OCI-LY7 (cell line): ENCODE measurements around the gene SATB2. TPM values are rescaled to one million over a fixed set of nuclear protein-coding genes. Genes with fewer than 3 reads are reported as not detected.

ENCODE experiments used
- BruUV-seq: library from RNA; stranded (reverse); fragments of 400-500 nt; replicated peaks from 2 replicates; lab custom pipeline; 2021; lab: Mats Ljungman, UMichigan
- CTCF ChIA-PET: fragments of 300-600 bp; sonication (Branson Sonifier 250); formaldehyde crosslinking; loops from one replicate; lab custom pipeline; 2022; ENCODE audit warnings: antibody characterized with exemption; ENCODE audit not compliant: unreplicated experiment; lab: Charles Lee
- POLR2A ChIA-PET: fragments of 300-600 bp; sonication (Branson Sonifier 250); formaldehyde crosslinking; loops from one replicate; lab custom pipeline; 2022; ENCODE audit warnings: antibody characterized with exemption; lab: Charles Lee
- DNase-seq: peaks from one replicate; pipeline ENCODE4 v3.0.0-alpha.2; 2015; ENCODE audit warnings: low spot score
- H2AFZ ChIP-seq: fragments of 200-600 bp; sonication (generic), shearing (Covaris generic); 2 replicates; pipeline ENCODE4 v1.6.1; 2014; ENCODE audit warnings: mild to moderate bottlenecking, antibody characterized with exemption, low read length, moderate library complexity
- H3K27ac ChIP-seq: fragments of 200-600 bp; sonication (generic); 2 replicates; pipeline ENCODE4 v1.5.1; 2014; ENCODE audit warnings: mixed run types, low read depth, mild to moderate bottlenecking, moderate library complexity, low read length, inconsistent platforms; ENCODE audit not compliant: poor library complexity, severe bottlenecking
- H3K36me3 ChIP-seq: fragments of 200-600 bp; sonication (generic); 2 replicates; pipeline ENCODE4 v1.6.1; 2014; ENCODE audit warnings: mild to moderate bottlenecking, antibody characterized with exemption, low read length, moderate library complexity, mixed read lengths; ENCODE audit not compliant: insufficient read depth
- H3K4me1 ChIP-seq: fragments of 200-600 bp; sonication (generic); 2 replicates; pipeline ENCODE4 v1.5.1; 2014; ENCODE audit warnings: mild to moderate bottlenecking, low read length; ENCODE audit not compliant: insufficient read depth, poor library complexity, severe bottlenecking
- H3K4me2 ChIP-seq: fragments of 200-600 bp; sonication (generic); 2 replicates; pipeline ENCODE4 v1.6.1; 2014; ENCODE audit warnings: mild to moderate bottlenecking, low read length
- H3K4me3 ChIP-seq: fragments of 200-600 bp; sonication (generic); 2 replicates; pipeline ENCODE4 v1.5.1; 2014; ENCODE audit warnings: mild to moderate bottlenecking, low read depth, low read length; ENCODE audit not compliant: poor library complexity, severe bottlenecking
- H3K79me2 ChIP-seq: fragments of 200-600 bp; sonication (generic); 2 replicates; pipeline ENCODE4 v1.6.1; 2016; ENCODE audit warnings: low read depth, mild to moderate bottlenecking, low read length, moderate library complexity, mixed read lengths; ENCODE audit not compliant: insufficient read depth
- H3K9me2 ChIP-seq: fragments of 200-600 bp; sonication (generic); 2 replicates; pipeline ENCODE4 v1.6.1; 2016; ENCODE audit warnings: mild to moderate bottlenecking, low read length, mixed read lengths; ENCODE audit not compliant: insufficient read depth
- H3K9me3 ChIP-seq: fragments of 200-600 bp; sonication (generic); 2 replicates; pipeline ENCODE4 v1.6.1; 2014; ENCODE audit warnings: mild to moderate bottlenecking, mixed run types, low read length, mixed read lengths
- H4K20me1 ChIP-seq: fragments of 200-600 bp; sonication (generic); 2 replicates; pipeline ENCODE4 v1.6.1; 2014; ENCODE audit warnings: mild to moderate bottlenecking, antibody characterized with exemption, low read length, moderate library complexity, mixed read lengths; ENCODE audit not compliant: insufficient read depth
- EZH2phosphoT487 ChIP-seq: fragments of 200-600 bp; sonication (generic); IDR thresholded peaks from 2 replicates; pipeline ENCODE4 v1.6.1; 2018; ENCODE audit warnings: low read depth, borderline replicate concordance, mild to moderate bottlenecking, mixed run types, antibody characterized with exemption, low read length, moderate library complexity, mixed read lengths
- intact Hi-C: fragments of 100-400 bp; cut with micrococcal nuclease; formaldehyde crosslinking; loops from one replicate; pipeline ENCODE4 v1.10.0; 2022; ENCODE audit not compliant: unreplicated experiment
- total RNA-seq, 2 experiments: library from RNA; depleted of rRNA in 1 of 2; stranded (reverse); fragments of >200 nt in 1 of 2; shearing (Covaris generic) in 1 of 2; gene quantifications; 2 replicates each; pipeline ENCODE4 v1.2.3, GENCODE V29; 2014 to 2022
- TF ChIP-seq, protein P1 (sequence below): fragments of 200-600 bp; sonication (generic); conservative IDR thresholded peaks from 2 replicates; pipeline ENCODE4 v1.5.1; 2014; ENCODE audit warnings: mild to moderate bottlenecking, antibody characterized with exemption, low read length, moderate library complexity, mixed read lengths

SATB2 gene
- total RNA-seq, 2 experiments from 2014 or later = 15.9 to 30.7 TPM

DNA sequence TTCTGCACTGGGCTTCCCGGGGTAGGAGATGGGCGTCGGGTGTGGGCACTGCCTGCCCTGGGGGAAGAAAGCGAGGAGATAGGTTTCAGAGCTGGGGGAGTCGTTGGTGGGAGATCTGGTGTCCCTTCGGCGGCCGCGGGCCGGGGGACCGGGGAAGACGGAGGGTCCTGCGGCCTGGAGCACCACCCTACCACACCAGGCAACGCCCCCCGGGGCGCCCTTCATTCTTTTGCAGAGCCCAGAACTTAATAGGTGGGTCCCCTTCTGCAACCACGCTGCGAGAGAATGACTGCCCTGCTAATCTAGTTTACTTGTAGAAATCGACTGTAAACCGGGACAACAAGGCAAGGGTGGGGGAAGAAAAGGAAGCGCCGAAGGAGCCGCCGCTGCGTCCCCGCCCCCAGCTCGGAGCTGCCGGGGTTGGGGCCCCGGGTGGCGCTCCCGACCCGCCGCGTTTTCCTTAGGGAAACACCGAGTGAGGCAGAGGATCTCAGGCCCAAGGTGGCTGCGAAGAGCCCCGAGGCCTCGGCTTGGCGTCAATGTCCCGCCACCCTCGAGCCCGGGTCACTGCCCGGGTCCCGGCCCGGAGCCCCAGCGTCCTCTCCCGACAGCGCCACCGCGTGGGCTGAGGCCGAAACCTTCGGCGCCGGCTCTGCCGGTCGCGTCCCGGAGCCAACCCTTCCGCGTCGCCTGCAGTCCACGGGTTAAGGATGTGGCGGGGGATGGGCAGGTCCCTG lies 5.4 kb upstream of the SATB2 start:
- Histone ChIP-seq H4K20me1 (no peaks in the 10 kb centered on the region), H3K4me1 (peaks cover 18% of the 10 kb centered on the region), H3K9me2 (no peaks in the 10 kb centered on the region), H3K36me3 (no peaks in the 10 kb centered on the region; the same call in 1 of the 2 replicates), H3K4me3 (peak overlapping the region; percentile 56), H3K79me2 (peaks cover 17% of the 10 kb centered on the region; the same call in 1 of the 2 replicates), H3K9me3 (no peaks in the 10 kb centered on the region), H3K27ac (no peak overlapping the region), H3K4me2 (peak overlapping the region; percentile 51), H2AFZ (peak overlapping the region; percentile 41; the same call in 1 of the 2 replicates)
- TF ChIP-seq, protein P1, sequence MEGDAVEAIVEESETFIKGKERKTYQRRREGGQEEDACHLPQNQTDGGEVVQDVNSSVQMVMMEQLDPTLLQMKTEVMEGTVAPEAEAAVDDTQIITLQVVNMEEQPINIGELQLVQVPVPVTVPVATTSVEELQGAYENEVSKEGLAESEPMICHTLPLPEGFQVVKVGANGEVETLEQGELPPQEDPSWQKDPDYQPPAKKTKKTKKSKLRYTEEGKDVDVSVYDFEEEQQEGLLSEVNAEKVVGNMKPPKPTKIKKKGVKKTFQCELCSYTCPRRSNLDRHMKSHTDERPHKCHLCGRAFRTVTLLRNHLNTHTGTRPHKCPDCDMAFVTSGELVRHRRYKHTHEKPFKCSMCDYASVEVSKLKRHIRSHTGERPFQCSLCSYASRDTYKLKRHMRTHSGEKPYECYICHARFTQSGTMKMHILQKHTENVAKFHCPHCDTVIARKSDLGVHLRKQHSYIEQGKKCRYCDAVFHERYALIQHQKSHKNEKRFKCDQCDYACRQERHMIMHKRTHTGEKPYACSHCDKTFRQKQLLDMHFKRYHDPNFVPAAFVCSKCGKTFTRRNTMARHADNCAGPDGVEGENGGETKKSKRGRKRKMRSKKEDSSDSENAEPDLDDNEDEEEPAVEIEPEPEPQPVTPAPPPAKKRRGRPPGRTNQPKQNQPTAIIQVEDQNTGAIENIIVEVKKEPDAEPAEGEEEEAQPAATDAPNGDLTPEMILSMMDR = peak; percentile 72
- no peak for TF ChIP-seq EZH2phosphoT487
- ChIA-PET POLR2A (no interaction called here), CTCF (no interaction called here)
- intact Hi-C loops = no loop called here
- peak; percentile 65 for DNase-seq
- BruUV-seq = no TSS peak

DNA sequence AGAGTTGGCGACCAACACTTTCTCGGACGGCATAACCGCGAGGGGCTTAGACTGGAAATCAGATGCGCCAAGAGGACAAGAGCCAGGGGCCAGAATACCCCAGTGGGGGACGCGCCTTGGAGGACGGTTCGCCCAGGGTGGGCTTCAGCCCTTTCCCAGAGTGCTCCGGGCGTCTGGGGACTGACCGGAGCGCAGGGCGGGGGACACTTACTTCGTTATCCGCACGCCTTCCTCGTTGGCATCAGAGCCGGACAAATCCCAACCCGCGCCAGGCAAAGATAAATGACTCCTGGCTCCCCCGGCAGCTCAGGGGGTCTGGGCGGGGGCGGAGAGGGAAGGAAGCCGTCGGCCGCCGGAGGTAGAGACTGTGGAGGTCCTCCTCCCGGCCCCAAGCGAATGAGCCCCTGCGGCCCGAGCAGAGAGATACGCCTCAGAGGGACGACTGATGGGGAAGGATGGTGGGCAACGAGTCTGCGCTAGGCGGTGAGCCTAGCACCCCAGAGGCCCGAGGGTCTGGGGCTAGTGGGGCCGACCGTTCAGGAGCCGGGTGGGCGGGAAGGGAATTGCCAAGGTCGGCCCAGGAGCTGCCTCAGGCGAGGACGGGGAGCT lies 4.7 kb upstream of the SATB2 start:
- DNase-seq = no peak
- Histone ChIP-seq H3K9me2 (no peaks in the 10 kb centered on the region), H3K4me2 (no peak overlapping the region), H3K79me2 (peaks cover 17% of the 10 kb centered on the region; the same call in 1 of the 2 replicates), H3K4me1 (peaks cover 18% of the 10 kb centered on the region), H3K36me3 (no peaks in the 10 kb centered on the region; the same call in 1 of the 2 replicates), H4K20me1 (no peaks in the 10 kb centered on the region), H3K9me3 (no peaks in the 10 kb centered on the region), H3K27ac (no peak overlapping the region), H3K4me3 (no peak overlapping the region), H2AFZ (no peak overlapping the region)
- intact Hi-C loops = no loop called here
- BruUV-seq = no TSS peak
- ChIA-PET POLR2A (no interaction called here), CTCF (no interaction called here)
- TF ChIP-seq, protein P1 = no peak
- no peak for TF ChIP-seq EZH2phosphoT487
